WI38 (cell line): ENCODE data around the gene KCNH6.

Source experiments
- H3K4me3 ChIP-seq: 2 replicates; pipeline ENCODE4 v1.5.1; 2011; ENCODE audit warnings: low read depth, mild to moderate bottlenecking, control low read depth, low read length
- CTCF ChIP-seq: IDR thresholded peaks from 2 replicates; pipeline ENCODE4 v1.5.1; 2012; ENCODE audit warnings: low read depth, mild to moderate bottlenecking, control low read depth, low read length

KCNH6 gene

GRCh38 chr17:63482509-63482908 lies 40.6 kb upstream of the KCNH6 start:
- H3K4me3 ChIP-seq: no peak overlapping the region
- no peak for TF ChIP-seq CTCF

- TF ChIP-seq CTCF: no peak
- no peak overlapping the region for H3K4me3 ChIP-seq
These were observed 40.1 kb upstream of the KCNH6 start for GRCh38 chr17:63483038-63483437.

GRCh38 chr17:63483655-63484575 lies 39.2 kb upstream of the KCNH6 start:
- no peak overlapping the region for H3K4me3 ChIP-seq
- no peak for TF ChIP-seq CTCF

GRCh38 chr17:63486317-63487013 lies 36.7 kb upstream of the KCNH6 start:
- TF ChIP-seq CTCF: no peak
- no peak overlapping the region for H3K4me3 ChIP-seq

GRCh38 chr17:63487014-63487339 lies 36.2 kb upstream of the KCNH6 start:
- no peak for TF ChIP-seq CTCF
- H3K4me3 ChIP-seq: no peak overlapping the region

- no peak for TF ChIP-seq CTCF
- H3K4me3 ChIP-seq: no peak overlapping the region
These were observed 34.3 kb upstream of the KCNH6 start for GRCh38 chr17:63488851-63489250.

- TF ChIP-seq CTCF: no peak
- H3K4me3 ChIP-seq: no peak overlapping the region
These were observed 33.9 kb upstream of the KCNH6 start for GRCh38 chr17:63489291-63489690.
